Naive B cell (primary cell): ENCODE data around the gene SATL1. TPM values are rescaled to one million over a fixed set of nuclear protein-coding genes. Genes with fewer than 3 reads are reported as not detected.

ENCODE experiments used
- ATAC-seq, 2 donors: fragments of 150-1000 bp; cut with Tn5 transposase; 2 replicates each; pipeline ENCODE4 v1.10.0; 2021; ENCODE audit warnings: low read depth in 2 of 2, mild to moderate bottlenecking in 2 of 2, moderate library complexity in 2 of 2
- DNase-seq: peaks from one replicate; pipeline ENCODE4 v3.0.0; 2022
- H3K27ac Mint-ChIP-seq, 6 donors: one replicate each; pipeline ENCODE4 v1.8.0; 2020 to 2022; ENCODE audit warnings: mild to moderate bottlenecking in 6 of 6, mixed read lengths in 6 of 6, moderate library complexity in 5 of 6, inconsistent platforms in 2 of 6
- H3K27me3 Mint-ChIP-seq, 3 donors: one replicate each; pipeline ENCODE4 v1.8.0; 2021 to 2022; ENCODE audit warnings: mixed read lengths in 3 of 3, mild to moderate bottlenecking in 1 of 3
- H3K36me3 Mint-ChIP-seq, 2 donors: one replicate each; pipeline ENCODE4 v1.8.0; 2020 to 2022; ENCODE audit warnings: mixed read lengths in 2 of 2, inconsistent platforms in 1 of 2, mild to moderate bottlenecking in 1 of 2
- H3K4me1 Mint-ChIP-seq, 3 donors: one replicate each; pipeline ENCODE4 v1.8.0; 2020 to 2022; ENCODE audit warnings: mixed read lengths in 3 of 3, inconsistent platforms in 1 of 3, mild to moderate bottlenecking in 1 of 3, moderate library complexity in 1 of 3
- H3K4me3 Mint-ChIP-seq, 8 donors: one replicate each; pipeline ENCODE4 v1.8.0; 2020 to 2022; ENCODE audit warnings: mild to moderate bottlenecking in 8 of 8, mixed read lengths in 8 of 8, moderate library complexity in 8 of 8, inconsistent platforms in 2 of 8
- H3K9me3 Mint-ChIP-seq, 7 donors: one replicate each; pipeline ENCODE4 v1.8.0; 2020 to 2022; ENCODE audit warnings: mixed read lengths in 7 of 7, mild to moderate bottlenecking in 5 of 7, inconsistent platforms in 2 of 7, moderate library complexity in 1 of 7
- polyA plus RNA-seq, 6 donors: library from polyadenylated mRNA; unstranded; fragments of 300-500 nt; fragmentation: Illumina TruSeq; gene quantifications; one replicate each; pipeline ENCODE4 v1.2.3, GENCODE V29; 2021; ENCODE audit warnings: low read depth in 6 of 6

The SATL1 gene
- polyA plus RNA-seq, 6 donors from 2014 or later = not detected

GRCh38 chrX:85140964-85141363 lies 102.6 kb downstream of the SATL1 start:
- no peaks in the 10 kb centered on the region for H3K27me3 Mint-ChIP-seq
- H3K36me3 Mint-ChIP-seq = no peaks in the 10 kb centered on the region
- no peaks in the 10 kb centered on the region for H3K9me3 Mint-ChIP-seq
- no peaks in the 10 kb centered on the region for H3K4me1 Mint-ChIP-seq
- DNase-seq = no peak
- ATAC-seq = no peak
- no peak overlapping the region for H3K4me3 Mint-ChIP-seq
- no peak overlapping the region for H3K27ac Mint-ChIP-seq

- Mint-ChIP-seq H3K4me3 (no peak overlapping the region), H3K36me3 (no peaks in the 10 kb centered on the region), H3K9me3 (peaks cover 0 to 7% (median 2%) of the 10 kb centered on the region in 7 donors), H3K27me3 (peaks cover 0 to 2% (median 0%) of the 10 kb centered on the region in 3 donors), H3K27ac (no peak overlapping the region), H3K4me1 (no peaks in the 10 kb centered on the region)
- DNase-seq = no peak
- no peak for ATAC-seq
These were observed 104.2 kb downstream of the SATL1 start for GRCh38 chrX:85139422-85139821.

GRCh38 chrX:85136409-85136808 lies 107.2 kb downstream of the SATL1 start:
- DNase-seq (no peak), ATAC-seq (no peak)
- H3K4me1 Mint-ChIP-seq = no peaks in the 10 kb centered on the region
- H3K27ac Mint-ChIP-seq = no peak overlapping the region
- peaks cover 1 to 7% (median 3%) of the 10 kb centered on the region in 7 donors for H3K9me3 Mint-ChIP-seq
- no peaks in the 10 kb centered on the region for H3K36me3 Mint-ChIP-seq
- H3K27me3 Mint-ChIP-seq = peaks cover 0 to 3% (median 0%) of the 10 kb centered on the region in 3 donors
- no peak overlapping the region for H3K4me3 Mint-ChIP-seq

GRCh38 chrX:85115252-85115651 lies 128.3 kb downstream of the SATL1 start:
- Mint-ChIP-seq H3K27me3 (peaks cover 0 to 9% (median 0%) of the 10 kb centered on the region in 3 donors), H3K27ac (no peak overlapping the region), H3K36me3 (no peaks in the 10 kb centered on the region), H3K4me1 (no peaks in the 10 kb centered on the region), H3K4me3 (no peak overlapping the region), H3K9me3 (no peaks in the 10 kb centered on the region)
- no peak for ATAC-seq
- no peak for DNase-seq

- DNase-seq = no peak
- H3K4me1 Mint-ChIP-seq = no peaks in the 10 kb centered on the region
- no peak overlapping the region for H3K27ac Mint-ChIP-seq
- no peaks in the 10 kb centered on the region for H3K36me3 Mint-ChIP-seq
- H3K9me3 Mint-ChIP-seq = no peaks in the 10 kb centered on the region
- ATAC-seq = no peak
- peaks cover 0 to 9% (median 0%) of the 10 kb centered on the region in 3 donors for H3K27me3 Mint-ChIP-seq
- no peak overlapping the region for H3K4me3 Mint-ChIP-seq
These were observed 128.8 kb downstream of the SATL1 start for GRCh38 chrX:85114776-85115175.

GRCh38 chrX:85114171-85114570 lies 129.4 kb downstream of the SATL1 start:
- Mint-ChIP-seq H3K27ac (no peak overlapping the region), H3K27me3 (peaks cover 0 to 9% (median 0%) of the 10 kb centered on the region in 3 donors), H3K9me3 (no peaks in the 10 kb centered on the region), H3K36me3 (no peaks in the 10 kb centered on the region), H3K4me3 (no peak overlapping the region), H3K4me1 (no peaks in the 10 kb centered on the region)
- DNase-seq (no peak), ATAC-seq (no peak)

GRCh38 chrX:85113746-85114145 lies 129.8 kb downstream of the SATL1 start:
- Mint-ChIP-seq H3K27me3 (peaks cover 0 to 9% (median 0%) of the 10 kb centered on the region in 3 donors), H3K27ac (no peak overlapping the region), H3K36me3 (no peaks in the 10 kb centered on the region), H3K9me3 (peaks cover 0 to 1% (median 0%) of the 10 kb centered on the region in 7 donors), H3K4me3 (no peak overlapping the region), H3K4me1 (no peaks in the 10 kb centered on the region)
- DNase-seq = no peak
- no peak for ATAC-seq

GRCh38 chrX:85112293-85112692 lies 131.3 kb downstream of the SATL1 start:
- Mint-ChIP-seq H3K27ac (no peak overlapping the region), H3K27me3 (peaks cover 0 to 9% (median 0%) of the 10 kb centered on the region in 3 donors)

GRCh38 chrX:85111347-85111746 lies 132.2 kb downstream of the SATL1 start:
- no peaks in the 10 kb centered on the region for H3K36me3 Mint-ChIP-seq

More at GRCh38 chrX:85112293-85112692, 131.3 kb downstream of the SATL1 start:
- Mint-ChIP-seq H3K4me1 (no peaks in the 10 kb centered on the region), H3K36me3 (no peaks in the 10 kb centered on the region), H3K4me3 (no peak overlapping the region), H3K9me3 (peaks cover 0 to 2% (median 0%) of the 10 kb centered on the region in 7 donors)
- ATAC-seq = no peak
- DNase-seq = no peak

GRCh38 chrX:85109235-85109634 lies 134.3 kb downstream of the SATL1 start:
- Mint-ChIP-seq H3K27me3 (no peaks in the 10 kb centered on the region), H3K4me1 (no peaks in the 10 kb centered on the region), H3K4me3 (no peak overlapping the region), H3K36me3 (no peaks in the 10 kb centered on the region), H3K27ac (no peak overlapping the region), H3K9me3 (peaks cover 0 to 2% (median 0%) of the 10 kb centered on the region in 7 donors)
- DNase-seq (no peak), ATAC-seq (no peak)

More at GRCh38 chrX:85111347-85111746, 132.2 kb downstream of the SATL1 start:
- ATAC-seq (no peak), DNase-seq (no peak)
- Mint-ChIP-seq H3K9me3 (peaks cover 0 to 2% (median 0%) of the 10 kb centered on the region in 7 donors), H3K4me3 (no peak overlapping the region), H3K27me3 (peaks cover 0 to 9% (median 0%) of the 10 kb centered on the region in 3 donors), H3K4me1 (no peaks in the 10 kb centered on the region), H3K27ac (no peak overlapping the region)

- DNase-seq (no peak), ATAC-seq (no peak)
- Mint-ChIP-seq H3K9me3 (peaks cover 0 to 2% (median 0%) of the 10 kb centered on the region in 7 donors), H3K4me1 (no peaks in the 10 kb centered on the region), H3K4me3 (no peak overlapping the region), H3K36me3 (no peaks in the 10 kb centered on the region), H3K27me3 (no peaks in the 10 kb centered on the region), H3K27ac (no peak overlapping the region)
These were observed 135.4 kb downstream of the SATL1 start for GRCh38 chrX:85108165-85108564.

- Mint-ChIP-seq H3K27ac (no peak overlapping the region), H3K27me3 (no peaks in the 10 kb centered on the region), H3K9me3 (peaks cover 0 to 2% (median 0%) of the 10 kb centered on the region in 7 donors), H3K4me3 (no peak overlapping the region), H3K4me1 (no peaks in the 10 kb centered on the region), H3K36me3 (no peaks in the 10 kb centered on the region)
- DNase-seq (no peak), ATAC-seq (no peak)
These were observed 136.2 kb downstream of the SATL1 start for GRCh38 chrX:85107407-85107806.

- H3K27me3 Mint-ChIP-seq = no peaks in the 10 kb centered on the region
- ATAC-seq (no peak), DNase-seq (no peak)
- H3K4me3 Mint-ChIP-seq = peak overlapping the region in 1 of 8 donors; percentile 64
- no peak overlapping the region for H3K27ac Mint-ChIP-seq
- no peaks in the 10 kb centered on the region for H3K4me1 Mint-ChIP-seq
- H3K36me3 Mint-ChIP-seq = peaks cover 4 to 15% of the 10 kb centered on the region in 2 donors
- H3K9me3 Mint-ChIP-seq = peaks cover 0 to 1% (median 0%) of the 10 kb centered on the region in 7 donors
These were observed 154.2 kb downstream of the SATL1 start for GRCh38 chrX:85089321-85089840.

- Mint-ChIP-seq H3K27ac (no peak overlapping the region), H3K9me3 (no peaks in the 10 kb centered on the region), H3K27me3 (no peaks in the 10 kb centered on the region), H3K4me3 (no peak overlapping the region), H3K4me1 (no peaks in the 10 kb centered on the region), H3K36me3 (peaks cover 4 to 15% of the 10 kb centered on the region in 2 donors)
- ATAC-seq (no peak), DNase-seq (peak; percentile 9)
These were observed 158.7 kb downstream of the SATL1 start for GRCh38 chrX:85084770-85085393.
